Testis (tissue), 3 donors: ENCODE data around the gene PCYOX1L. TPM values are rescaled to one million over a fixed set of nuclear protein-coding genes. Genes with fewer than 3 reads are reported as not detected.

Experiments used
- DNase-seq: peaks from one replicate; pipeline ENCODE4 v3.0.0-alpha.2; 2019
- H3K27ac ChIP-seq, 2 donors: fragments of 200-600 bp; sonication (generic); one replicate each; pipeline ENCODE4 v1.5.1; 2019
- H3K27me3 ChIP-seq: fragments of 200-600 bp; sonication (generic); one replicate; pipeline ENCODE4 v1.5.1; 2019
- H3K36me3 ChIP-seq: fragments of 200-600 bp; sonication (generic); one replicate; pipeline ENCODE4 v1.5.1; 2017; ENCODE audit warnings: low read depth; ENCODE audit errors: missing control alignments
- H3K4me1 ChIP-seq: fragments of 200-600 bp; sonication (generic); one replicate; pipeline ENCODE4 v1.5.1; 2019
- H3K4me3 ChIP-seq, 2 donors: fragments of 200-600 bp; sonication (generic); one replicate each; pipeline ENCODE4 v1.5.1; 2017 to 2019
- H3K9me3 ChIP-seq: fragments of 200-600 bp; sonication (generic); one replicate; pipeline ENCODE4 v1.5.1; 2017
- CTCF ChIP-seq, 3 experiments: fragments of 450-650 bp in 2 of 3; fragments of 200-600 bp in 1 of 3; sonication (generic) in 1 of 3; IDR thresholded peaks; one replicate each; pipeline ENCODE4 v1.5.1; 2016 to 2019; ENCODE audit warnings: antibody characterized with exemption in 3 of 3, mild to moderate bottlenecking in 2 of 3, moderate library complexity in 1 of 3
- POLR2A ChIP-seq: fragments of 450-650 bp; IDR thresholded peaks from one replicate; pipeline ENCODE4 v1.6.1; 2017; ENCODE audit warnings: antibody characterized with exemption, mild to moderate bottlenecking, moderate library complexity
- WGBS, 2 donors: methylation state at CpG; one replicate each; pipeline ENCODE4 v1.1.5; 2018; 5-methylcytosine and 5-hydroxymethylcytosine counted together
- intact Hi-C: fragments of 100-400 bp; cut with DNase I; formaldehyde crosslinking; loops from one replicate; pipeline ENCODE4 v1.15.1; 2023; ENCODE audit warnings: low total_unique reads
- polyA plus RNA-seq: library from polyadenylated mRNA; stranded (reverse); fragments of 350-450 nt; fragmentation: Illumina TruSeq; extraction: RNeasy Lipid Tissue Mini Kit (QIAGEN cat#74804); gene quantifications from one replicate; pipeline ENCODE4 v1.2.3, GENCODE V29; 2014; ENCODE audit warnings: low read depth, low replicate concordance; ENCODE audit not compliant: insufficient read depth
- total RNA-seq, 2 donors: library from RNA; depleted of rRNA; stranded (reverse); fragments of >200 nt; gene quantifications; one replicate each; pipeline ENCODE4 v1.2.3, GENCODE V29; 2016

The PCYOX1L gene
- total and polyA plus RNA-seq, 3 donors from 2014 or later: 24.6 to 30.5 (median 29.9) TPM

GRCh38 chr5:149319174-149319573 lies 38.7 kb upstream of the PCYOX1L start:
- DNase-seq: no peak
- H3K27me3 ChIP-seq: no peaks in the 10 kb centered on the region
- WGBS, 2 donors: 95 to 97% methylated on average over 3 of the region's 3 CpGs
- H3K4me3 ChIP-seq: no peak overlapping the region
- H3K4me1 ChIP-seq: peaks cover 15% of the 10 kb centered on the region
- no peak overlapping the region for H3K27ac ChIP-seq
- no peak for TF ChIP-seq CTCF (IDR thresholded peaks at IDR 0.05)
- TF ChIP-seq POLR2A: no peak
- intact Hi-C loops: no loop called here
- no peaks in the 10 kb centered on the region for H3K36me3 ChIP-seq
- no peaks in the 10 kb centered on the region for H3K9me3 ChIP-seq

- H3K27me3 ChIP-seq: no peaks in the 10 kb centered on the region
- 29 to 38% methylated on average over 1 to 4 of the region's 4 CpGs for WGBS, 2 donors
- H3K9me3 ChIP-seq: no peaks in the 10 kb centered on the region
- intact Hi-C loops: loop anchor here (10.0 kb wide), 1 partner anchor 234 kb away; the partner anchor contains the start of gene CSNK1A1
- no peak overlapping the region for H3K4me3 ChIP-seq
- H3K36me3 ChIP-seq: no peaks in the 10 kb centered on the region
- peak overlapping the region; percentile 55 to 65 for H3K27ac ChIP-seq
- DNase-seq: peak; percentile 94
- peaks cover 15% of the 10 kb centered on the region for H3K4me1 ChIP-seq
- TF ChIP-seq POLR2A (no peak), CTCF (IDR thresholded peaks at IDR 0.05) (no peak)
Observed at GRCh38 chr5:149320791-149321330, 37.0 kb upstream of the PCYOX1L start.

GRCh38 chr5:149322518-149322917 lies 35.3 kb upstream of the PCYOX1L start:
- Histone ChIP-seq H3K4me1 (peaks cover 11% of the 10 kb centered on the region), H3K36me3 (no peaks in the 10 kb centered on the region), H3K27me3 (no peaks in the 10 kb centered on the region), H3K4me3 (no peak overlapping the region), H3K9me3 (no peaks in the 10 kb centered on the region), H3K27ac (peak overlapping the region in 1 of 2 donors; percentile 0)
- TF ChIP-seq CTCF (IDR thresholded peaks at IDR 0.05) (no peak), POLR2A (no peak)
- intact Hi-C loops: loop anchor here (10.0 kb wide), 1 partner anchor 232 kb away; the partner anchor contains the start of gene CSNK1A1
- no peak for DNase-seq
- WGBS, 2 donors: 87 to 89% methylated on average over 7 to 12 of the region's 12 CpGs

GRCh38 chr5:149323210-149323609 lies 34.6 kb upstream of the PCYOX1L start:
- H3K36me3 ChIP-seq: no peaks in the 10 kb centered on the region
- intact Hi-C loops: loop anchor here (10.0 kb wide), 1 partner anchor 232 kb away; the partner anchor contains the start of gene CSNK1A1
- no peaks in the 10 kb centered on the region for H3K9me3 ChIP-seq
- H3K4me3 ChIP-seq: no peak overlapping the region
- peak overlapping the region in 1 of 2 donors; percentile 0 for H3K27ac ChIP-seq
- TF ChIP-seq CTCF (IDR thresholded peaks at IDR 0.05): no peak
- TF ChIP-seq POLR2A: no peak
- H3K27me3 ChIP-seq: no peaks in the 10 kb centered on the region
- DNase-seq: no peak
- H3K4me1 ChIP-seq: peaks cover 9% of the 10 kb centered on the region

- intact Hi-C loops: loop anchor here (10.0 kb wide), 1 partner anchor 231 kb away; the partner anchor contains the start of gene CSNK1A1
- Histone ChIP-seq H3K27me3 (no peaks in the 10 kb centered on the region), H3K4me3 (no peak overlapping the region), H3K27ac (no peak overlapping the region), H3K4me1 (peaks cover 9% of the 10 kb centered on the region), H3K36me3 (no peaks in the 10 kb centered on the region), H3K9me3 (no peaks in the 10 kb centered on the region)
- DNase-seq: no peak
- WGBS, 2 donors: 94 to 98% methylated on average over 2 of the region's 2 CpGs
- TF ChIP-seq POLR2A (no peak), CTCF (IDR thresholded peaks at IDR 0.05) (no peak)
Observed at GRCh38 chr5:149323621-149324205, 34.1 kb upstream of the PCYOX1L start.
